ENCODE results near the gene RHBDD1.

RHBDD1 gene

GRCh38 chr2:226845386-226846116 lies 9.7 kb downstream of the RHBDD1 start:
- no peak for DNase-seq (ENCODE audit: extremely low read depth, low read depth)
- no peak overlapping the region for H3K4me3 ChIP-seq (replicated peaks; ENCODE audit: low read depth, low read length)
- TF ChIP-seq, protein P1, sequence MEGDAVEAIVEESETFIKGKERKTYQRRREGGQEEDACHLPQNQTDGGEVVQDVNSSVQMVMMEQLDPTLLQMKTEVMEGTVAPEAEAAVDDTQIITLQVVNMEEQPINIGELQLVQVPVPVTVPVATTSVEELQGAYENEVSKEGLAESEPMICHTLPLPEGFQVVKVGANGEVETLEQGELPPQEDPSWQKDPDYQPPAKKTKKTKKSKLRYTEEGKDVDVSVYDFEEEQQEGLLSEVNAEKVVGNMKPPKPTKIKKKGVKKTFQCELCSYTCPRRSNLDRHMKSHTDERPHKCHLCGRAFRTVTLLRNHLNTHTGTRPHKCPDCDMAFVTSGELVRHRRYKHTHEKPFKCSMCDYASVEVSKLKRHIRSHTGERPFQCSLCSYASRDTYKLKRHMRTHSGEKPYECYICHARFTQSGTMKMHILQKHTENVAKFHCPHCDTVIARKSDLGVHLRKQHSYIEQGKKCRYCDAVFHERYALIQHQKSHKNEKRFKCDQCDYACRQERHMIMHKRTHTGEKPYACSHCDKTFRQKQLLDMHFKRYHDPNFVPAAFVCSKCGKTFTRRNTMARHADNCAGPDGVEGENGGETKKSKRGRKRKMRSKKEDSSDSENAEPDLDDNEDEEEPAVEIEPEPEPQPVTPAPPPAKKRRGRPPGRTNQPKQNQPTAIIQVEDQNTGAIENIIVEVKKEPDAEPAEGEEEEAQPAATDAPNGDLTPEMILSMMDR (IDR thresholded peaks at IDR 0.05; ENCODE audit: low read depth, low read length, missing control alignments), result no peak

- TF ChIP-seq, protein P1 (IDR thresholded peaks at IDR 0.05; ENCODE audit: low read depth, low read length, missing control alignments), result no peak
- DNase-seq (ENCODE audit: extremely low read depth, low read depth), result no peak
- no peak overlapping the region for H3K4me3 ChIP-seq (replicated peaks; ENCODE audit: low read depth, low read length)
Measured at GRCh38 chr2:226847090-226847489, 11.2 kb downstream of the RHBDD1 start.

GRCh38 chr2:226847511-226847910 lies 11.7 kb downstream of the RHBDD1 start:
- DNase-seq (ENCODE audit: extremely low read depth, low read depth), result no peak
- TF ChIP-seq, protein P1 (IDR thresholded peaks at IDR 0.05; ENCODE audit: low read depth, low read length, missing control alignments), result no peak
- H3K4me3 ChIP-seq (replicated peaks; ENCODE audit: low read depth, low read length), result no peak overlapping the region

DNA sequence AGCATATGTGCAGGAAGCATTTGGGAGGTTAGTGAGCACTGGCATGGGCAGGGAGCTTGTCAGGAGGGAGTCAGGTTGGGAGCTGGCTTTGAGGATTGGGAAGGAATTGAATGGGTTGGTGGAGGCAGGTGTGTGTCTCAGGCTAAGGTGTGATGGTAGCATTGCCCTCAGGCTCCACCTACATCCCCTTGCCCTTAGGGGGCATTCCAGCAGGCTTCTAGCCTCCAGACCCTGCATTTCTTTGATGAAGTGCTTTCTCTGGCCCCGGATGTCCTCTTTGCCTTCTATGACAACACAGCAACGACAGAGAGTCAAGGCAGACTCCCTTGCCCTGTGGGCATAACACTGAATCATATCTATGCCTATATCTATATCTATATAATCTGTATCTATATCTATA lies 13.5 kb downstream of the RHBDD1 start:
- no peak for DNase-seq (ENCODE audit: extremely low read depth, low read depth)
- no peak overlapping the region for H3K4me3 ChIP-seq (replicated peaks; ENCODE audit: low read depth, low read length)
- TF ChIP-seq, protein P1 (IDR thresholded peaks at IDR 0.05; ENCODE audit: low read depth, low read length, missing control alignments), result no peak

GRCh38 chr2:226850024-226850423 lies 14.2 kb downstream of the RHBDD1 start:
- DNase-seq (ENCODE audit: extremely low read depth, low read depth), result no peak

GRCh38 chr2:226855787-226856186 lies 19.9 kb downstream of the RHBDD1 start:
- no peak for DNase-seq (ENCODE audit: extremely low read depth, low read depth)

More at GRCh38 chr2:226850024-226850423, 14.2 kb downstream of the RHBDD1 start:
- H3K4me3 ChIP-seq (replicated peaks; ENCODE audit: low read depth, low read length), result no peak overlapping the region
- TF ChIP-seq, protein P1 (IDR thresholded peaks at IDR 0.05; ENCODE audit: low read depth, low read length, missing control alignments), result no peak

More at GRCh38 chr2:226855787-226856186, 19.9 kb downstream of the RHBDD1 start:
- no peak overlapping the region for H3K4me3 ChIP-seq (replicated peaks; ENCODE audit: low read depth, low read length)
- TF ChIP-seq, protein P1 (IDR thresholded peaks at IDR 0.05; ENCODE audit: low read depth, low read length, missing control alignments), result no peak

Data from HFF-Myc (cell line).